Prostate gland (tissue), 2 donors: Measurements from ENCODE around the gene MAP3K4.

ENCODE experiments used
- CTCF ChIP-seq, 4 experiments: fragments of 200-600 bp in 2 of 4; fragments of 450-650 bp in 2 of 4; sonication (generic) in 2 of 4; IDR thresholded peaks; 1 replicate in 3 of 4; 2 replicates in 1 of 4; pipeline ENCODE4 v1.5.1; 2016 to 2019; ENCODE audit warnings: antibody characterized with exemption in 4 of 4, mild to moderate bottlenecking in 2 of 4, moderate library complexity in 2 of 4
- POLR2A ChIP-seq: fragments of 450-650 bp; IDR thresholded peaks from one replicate; pipeline ENCODE4 v1.6.1; 2016; ENCODE audit warnings: antibody characterized with exemption, mild to moderate bottlenecking
- POLR2AphosphoS5 ChIP-seq: sonication (generic); formaldehyde crosslinking; IDR thresholded peaks from one replicate; pipeline ENCODE4 v1.6.1; 2017; ENCODE audit warnings: antibody characterized with exemption

DNA sequence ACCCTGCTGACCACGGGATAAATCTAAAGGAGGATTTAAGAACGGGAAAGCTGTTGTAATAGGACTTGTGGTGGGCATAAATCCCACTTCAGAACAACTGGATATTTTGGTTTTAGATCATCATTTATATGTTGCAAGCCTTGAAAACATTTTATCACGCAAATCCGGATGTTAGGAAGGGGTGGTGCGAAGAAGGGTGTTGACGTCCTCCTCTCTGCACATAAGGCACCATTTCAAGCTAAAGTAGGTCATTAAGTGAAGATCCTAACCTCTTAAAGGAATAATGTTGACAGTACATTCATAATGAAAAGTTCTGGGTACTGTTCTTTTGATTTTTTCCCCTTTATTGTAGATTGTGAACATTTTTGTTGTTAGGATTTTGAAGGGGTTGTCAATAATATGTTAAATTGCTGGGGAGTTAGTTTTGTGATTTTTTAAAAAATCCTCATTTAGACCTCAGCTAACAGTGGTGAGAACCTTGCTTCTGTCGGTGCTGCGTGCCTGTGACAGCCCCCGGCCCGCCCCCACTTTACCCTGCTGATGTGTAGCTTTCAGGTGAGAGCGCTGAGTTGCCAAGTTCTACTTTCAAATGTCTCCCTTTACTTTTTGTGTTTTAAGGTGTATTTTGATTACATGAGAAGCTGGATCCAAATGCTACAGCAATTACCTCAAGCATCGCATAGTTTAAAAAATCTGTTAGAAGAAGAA is 88.8 kb downstream of the MAP3K4 start:
- no peak for TF ChIP-seq CTCF (IDR thresholded peaks at IDR 0.05)
- no peak for TF ChIP-seq POLR2AphosphoS5
- TF ChIP-seq POLR2A: no peak
